Natural killer cell (primary cell): ENCODE measurements around the gene PBOV1. TPM values are rescaled to one million over a fixed set of nuclear protein-coding genes. Genes with fewer than 3 reads are reported as not detected.

Experiments
- ATAC-seq, 3 donors: fragments of 150-1000 bp in 2 of 3; fragments of 200-7000 bp in 1 of 3; cut with Tn5 transposase; 1 replicate in 1 of 3; 2 replicates in 2 of 3; pipeline ENCODE4 v1.10.0; 2021; ENCODE audit warnings: mild to moderate bottlenecking in 2 of 3, moderate library complexity in 2 of 3
- DNase-seq, 2 donors: peaks; one replicate each; pipeline versions ENCODE4 v3.0.0 to v3.0.0-alpha.2; 2013 to 2021; ENCODE audit warnings: mixed read lengths in 1 of 2
- H3K27ac ChIP-seq: one replicate; pipeline ENCODE4 v1.5.1; 2013; ENCODE audit warnings: mild to moderate bottlenecking, low read length
- H3K27me3 ChIP-seq: one replicate; pipeline ENCODE4 v1.6.1; 2013; ENCODE audit warnings: low read length; ENCODE audit not compliant: control insufficient read depth, insufficient read depth
- H3K36me3 ChIP-seq: one replicate; pipeline ENCODE4 v1.6.1; 2013; ENCODE audit warnings: low read length; ENCODE audit not compliant: control insufficient read depth, insufficient read depth
- H3K4me1 ChIP-seq: one replicate; pipeline ENCODE4 v1.6.1; 2013; ENCODE audit warnings: low read length; ENCODE audit not compliant: control insufficient read depth, insufficient read depth
- H3K4me3 ChIP-seq: one replicate; pipeline ENCODE4 v1.5.1; 2013; ENCODE audit warnings: low read length
- H3K9me3 ChIP-seq: one replicate; pipeline ENCODE4 v1.6.1; 2013; ENCODE audit warnings: low read length; ENCODE audit not compliant: control insufficient read depth, insufficient read depth
- H3K27ac Mint-ChIP-seq, 2 donors: one replicate each; pipeline ENCODE4 v1.8.0; 2022; ENCODE audit warnings: mild to moderate bottlenecking in 2 of 2, mixed read lengths in 2 of 2, moderate library complexity in 1 of 2
- H3K27me3 Mint-ChIP-seq, 2 donors: one replicate each; pipeline ENCODE4 v1.8.0; 2022; ENCODE audit warnings: low read depth in 2 of 2, mixed read lengths in 2 of 2
- H3K36me3 Mint-ChIP-seq: one replicate; pipeline ENCODE4 v1.8.0; 2022; ENCODE audit warnings: mixed read lengths
- H3K4me1 Mint-ChIP-seq, 2 donors: one replicate each; pipeline ENCODE4 v1.8.0; 2022; ENCODE audit warnings: mixed read lengths in 2 of 2
- H3K4me3 Mint-ChIP-seq: one replicate; pipeline ENCODE4 v1.8.0; 2022; ENCODE audit warnings: mild to moderate bottlenecking, moderate library complexity, mixed read lengths
- H3K9me3 Mint-ChIP-seq, 2 donors: one replicate each; pipeline ENCODE4 v1.8.0; 2022; ENCODE audit warnings: mixed read lengths in 2 of 2
- WGBS: methylation state at CpG from one replicate; pipeline ENCODE4 v1.1.7; 2013; ENCODE audit warnings: missing lambda C conversion rate; ENCODE audit not compliant: insufficient coverage; 5-methylcytosine and 5-hydroxymethylcytosine counted together
- intact Hi-C: fragments of 100-400 bp; cut with micrococcal nuclease; formaldehyde crosslinking; loops from one replicate; pipeline ENCODE4 v1.14.2; 2022
- total RNA-seq, 4 donors: library from RNA; stranded (reverse); fragments of 120-200 nt in 1 of 4; gene quantifications; one replicate each; pipeline versions ENCODE4 v1.2.3 to v1.2.4, GENCODE V29; 2013 to 2022
- TF ChIP-seq, protein P1 (sequence below): fragments of 200-600 bp; IDR thresholded peaks from one replicate; pipeline ENCODE4 v1.8.0; 2022; ENCODE audit warnings: antibody characterized with exemption

Gene PBOV1
- total RNA-seq, 3 donors from 2014 or later (not counting 1 experiment from before 2014, with no cell fraction given): not detected

- Mint-ChIP-seq H3K27me3 (peaks cover 33 to 52% of the 10 kb centered on the region in 2 donors), H3K36me3 (peaks cover 24% of the 10 kb centered on the region), H3K27ac (no peak overlapping the region), H3K9me3 (peaks cover 8 to 10% of the 10 kb centered on the region in 2 donors), H3K4me1 (no peaks in the 10 kb centered on the region), H3K4me3 (no peak overlapping the region)
- Histone ChIP-seq H3K27ac (no peak overlapping the region), H3K4me1 (no peaks in the 10 kb centered on the region), H3K27me3 (no peaks in the 10 kb centered on the region), H3K4me3 (no peak overlapping the region), H3K9me3 (peaks cover 14% of the 10 kb centered on the region), H3K36me3 (no peaks in the 10 kb centered on the region)
- DNase-seq: no peak
- TF ChIP-seq, protein P1, sequence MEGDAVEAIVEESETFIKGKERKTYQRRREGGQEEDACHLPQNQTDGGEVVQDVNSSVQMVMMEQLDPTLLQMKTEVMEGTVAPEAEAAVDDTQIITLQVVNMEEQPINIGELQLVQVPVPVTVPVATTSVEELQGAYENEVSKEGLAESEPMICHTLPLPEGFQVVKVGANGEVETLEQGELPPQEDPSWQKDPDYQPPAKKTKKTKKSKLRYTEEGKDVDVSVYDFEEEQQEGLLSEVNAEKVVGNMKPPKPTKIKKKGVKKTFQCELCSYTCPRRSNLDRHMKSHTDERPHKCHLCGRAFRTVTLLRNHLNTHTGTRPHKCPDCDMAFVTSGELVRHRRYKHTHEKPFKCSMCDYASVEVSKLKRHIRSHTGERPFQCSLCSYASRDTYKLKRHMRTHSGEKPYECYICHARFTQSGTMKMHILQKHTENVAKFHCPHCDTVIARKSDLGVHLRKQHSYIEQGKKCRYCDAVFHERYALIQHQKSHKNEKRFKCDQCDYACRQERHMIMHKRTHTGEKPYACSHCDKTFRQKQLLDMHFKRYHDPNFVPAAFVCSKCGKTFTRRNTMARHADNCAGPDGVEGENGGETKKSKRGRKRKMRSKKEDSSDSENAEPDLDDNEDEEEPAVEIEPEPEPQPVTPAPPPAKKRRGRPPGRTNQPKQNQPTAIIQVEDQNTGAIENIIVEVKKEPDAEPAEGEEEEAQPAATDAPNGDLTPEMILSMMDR: no peak
- WGBS: 78% methylated on average over 2 of the region's 2 CpGs
- no peak for ATAC-seq
- intact Hi-C loops: no loop called here
These were observed 42.7 kb downstream of the PBOV1 start for GRCh38 chr6:138175596-138175995.

Other genes with a start within 250 kb of the PBOV1 start
- 1 to 10 TPM in 1 of 3 donors, under 1 TPM in 1, not detected in 1; 0.05 to 1.6 TPM for gene PERP, start 111.1 kb downstream of the PBOV1 start, total RNA-seq
- under 1 TPM in 2 of 3 donors, not detected in 1; 0.05 to 0.09 TPM for gene ARFGEF3, start 56.6 kb downstream of the PBOV1 start, total RNA-seq
- gene SMIM28, start 159.4 kb upstream of the PBOV1 start, total RNA-seq: not detected
- gene HEBP2, start 185.7 kb upstream of the PBOV1 start, total RNA-seq: 10 to 100 TPM; 14.2 to 18.6 (median 15.2) TPM